Right forelimb (tissue), 1 donor: Measurements from ENCODE around the gene VPS13D.
A peak's percentile ranks its signal among the peaks of the same experiment; 100 is the strongest.

Source experiments
- DNase-seq: peaks from one replicate; pipeline ENCODE4 v3.0.0-alpha.2; 2018

VPS13D gene

GRCh38 chr1:12229835-12230548 lies at the start of gene VPS13D:
VPS13D (plus strand) TSS chr1:12230030; CDS start chr1:12234267, 4,237 bp downstream.
- DNase-seq = peak; percentile 88

- DNase-seq = no peak
Measured at GRCh38 chr1:12180315-12180714, 49.5 kb upstream of the VPS13D start.

- DNase-seq = no peak
Measured at GRCh38 chr1:12180903-12181302, 48.9 kb upstream of the VPS13D start.

GRCh38 chr1:12181568-12181967 lies 48.3 kb upstream of the VPS13D start:
- DNase-seq = no peak

GRCh38 chr1:12182410-12182984 lies 47.3 kb upstream of the VPS13D start:
- no peak for DNase-seq

- DNase-seq = no peak
Measured at GRCh38 chr1:12183095-12183794, 46.6 kb upstream of the VPS13D start.

- DNase-seq = peak; percentile 67
Measured at GRCh38 chr1:12184008-12184681, 45.7 kb upstream of the VPS13D start.

GRCh38 chr1:12185036-12185917 lies 44.6 kb upstream of the VPS13D start:
- no peak for DNase-seq

GRCh38 chr1:12185918-12186678 lies 43.7 kb upstream of the VPS13D start:
- no peak for DNase-seq

- no peak for DNase-seq
Measured at GRCh38 chr1:12186679-12186985, 43.2 kb upstream of the VPS13D start.

GRCh38 chr1:12188115-12188514 lies 41.7 kb upstream of the VPS13D start:
- no peak for DNase-seq

GRCh38 chr1:12188657-12189327 lies 41.0 kb upstream of the VPS13D start:
- no peak for DNase-seq

GRCh38 chr1:12189328-12189682 lies 40.5 kb upstream of the VPS13D start:
- DNase-seq = no peak

GRCh38 chr1:12191242-12192032 lies 38.4 kb upstream of the VPS13D start:
- no peak for DNase-seq

- no peak for DNase-seq
Measured at GRCh38 chr1:12194666-12195216, 35.1 kb upstream of the VPS13D start.

GRCh38 chr1:12195416-12195815 lies 34.4 kb upstream of the VPS13D start:
- no peak for DNase-seq

- DNase-seq = no peak
Measured at GRCh38 chr1:12196641-12197482, 33.0 kb upstream of the VPS13D start.

- no peak for DNase-seq
Measured at GRCh38 chr1:12197483-12197880, 32.3 kb upstream of the VPS13D start.

GRCh38 chr1:12200208-12200607 lies 29.6 kb upstream of the VPS13D start:
- DNase-seq = no peak
